Left renal cortex interstitium (tissue), 4 donors: ENCODE measurements around the gene IL10RB. TPM values are rescaled to one million over a fixed set of nuclear protein-coding genes. Genes with fewer than 3 reads are reported as not detected.

ENCODE experiments used
- DNase-seq, 4 donors: peaks; one replicate each; pipeline ENCODE4 v3.0.0-alpha.2; 2013; ENCODE audit warnings: low read depth in 4 of 4, low spot score in 2 of 4, missing footprints in 1 of 4
- polyA plus RNA-seq, 4 donors: library from polyadenylated mRNA; unstranded; fragments of 120-200 nt; gene quantifications; one replicate each; pipeline ENCODE4 v1.2.1, GENCODE V29; 2013; ENCODE audit not compliant: insufficient read length in 4 of 4

IL10RB gene
- polyA plus RNA-seq, 4 donors, result 28.4 to 35.3 (median 30.9) TPM

DNA sequence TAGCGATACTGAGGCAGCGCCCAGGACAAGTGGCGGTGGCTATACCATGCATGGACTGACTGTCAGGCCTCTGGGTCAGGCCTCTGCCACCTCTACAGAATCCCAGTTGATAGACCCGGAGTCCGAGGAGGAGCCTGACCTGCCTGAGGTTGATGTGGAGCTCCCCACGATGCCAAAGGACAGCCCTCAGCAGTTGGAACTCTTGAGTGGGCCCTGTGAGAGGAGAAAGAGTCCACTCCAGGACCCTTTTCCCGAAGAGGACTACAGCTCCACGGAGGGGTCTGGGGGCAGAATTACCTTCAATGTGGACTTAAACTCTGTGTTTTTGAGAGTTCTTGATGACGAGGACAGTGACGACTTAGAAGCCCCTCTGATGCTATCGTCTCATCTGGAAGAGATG, 3.2 kb upstream of the IL10RB start:
- no peak for DNase-seq

DNA sequence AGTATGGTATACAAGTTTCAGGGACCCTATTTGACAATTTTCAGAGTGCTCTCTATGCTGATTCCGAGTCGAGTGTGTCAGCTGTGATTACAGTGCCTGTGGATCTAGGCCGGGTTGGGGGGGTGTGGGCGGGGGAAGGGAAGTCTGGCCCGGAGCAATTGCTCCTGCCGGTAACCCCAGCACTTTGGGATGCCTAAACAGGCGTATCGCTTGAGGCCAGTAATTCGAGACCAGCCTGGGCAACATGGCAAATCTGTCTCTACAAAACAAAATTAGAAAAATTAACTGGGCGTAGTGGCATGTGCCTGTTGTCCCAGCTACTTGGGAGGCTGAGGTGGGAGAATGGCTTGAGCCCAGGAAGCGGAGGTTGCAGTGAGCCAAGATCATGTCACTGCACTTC, 1.6 kb upstream of the IL10RB start:
- no peak for DNase-seq

DNA sequence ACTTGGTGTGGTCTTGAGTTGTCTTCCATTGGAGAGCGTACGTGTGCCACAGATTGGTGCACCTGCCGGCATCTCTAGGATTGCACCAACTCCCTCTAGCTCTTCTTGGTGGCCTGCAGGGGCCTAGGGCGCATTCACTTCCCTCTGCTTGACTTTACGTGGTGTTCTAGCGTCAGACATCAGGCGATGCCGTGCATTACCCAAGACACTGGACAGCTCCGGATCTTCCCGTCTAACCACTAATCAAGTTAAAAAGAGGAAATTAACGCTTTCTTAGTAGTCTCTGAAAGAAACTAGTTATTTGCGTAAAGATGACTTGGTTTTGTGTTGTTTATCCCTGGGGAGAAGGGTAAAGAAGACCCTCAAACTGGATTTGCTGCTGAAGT, 510 bp upstream of the IL10RB start:
- no peak for DNase-seq

DNA sequence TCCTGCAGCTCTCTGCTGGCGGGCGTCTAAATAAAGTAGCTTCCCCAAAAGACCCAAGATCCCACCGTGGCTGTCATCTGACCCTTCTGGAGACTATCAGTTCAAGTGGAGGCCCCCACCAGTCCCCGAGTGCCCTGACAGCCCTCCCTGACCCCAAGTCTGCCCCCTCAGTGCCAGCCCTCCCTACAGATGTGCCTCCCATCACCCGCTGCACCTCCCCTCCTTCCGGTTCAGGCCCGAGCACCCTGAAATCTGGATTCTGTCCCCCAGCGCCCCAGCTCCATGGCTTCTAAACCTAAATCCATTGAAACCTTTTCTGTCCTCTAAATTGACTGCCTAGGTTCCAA, 595 bp downstream of the IL10RB start:
- no peak for DNase-seq

DNA sequence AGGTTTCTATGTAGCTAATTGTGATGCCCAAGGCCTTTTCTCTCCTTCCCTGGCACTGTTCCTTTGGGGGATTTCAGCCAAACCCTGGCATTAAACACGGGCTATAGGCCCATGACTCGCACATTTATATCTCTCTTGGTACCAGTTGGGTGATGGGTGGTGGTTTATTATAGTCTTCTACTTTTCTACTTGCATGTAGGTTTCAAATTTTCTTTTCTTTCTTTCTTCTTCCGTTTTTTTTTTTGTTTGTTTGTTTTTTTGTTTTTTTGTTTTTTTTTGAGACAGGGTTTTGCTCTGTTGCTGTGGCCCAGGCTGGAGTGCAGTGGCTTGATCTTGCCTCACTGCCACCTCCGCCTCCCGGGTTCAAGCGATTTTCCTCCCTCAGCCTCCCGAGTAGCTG, 1.1 kb downstream of the IL10RB start:
- no peak for DNase-seq

DNA sequence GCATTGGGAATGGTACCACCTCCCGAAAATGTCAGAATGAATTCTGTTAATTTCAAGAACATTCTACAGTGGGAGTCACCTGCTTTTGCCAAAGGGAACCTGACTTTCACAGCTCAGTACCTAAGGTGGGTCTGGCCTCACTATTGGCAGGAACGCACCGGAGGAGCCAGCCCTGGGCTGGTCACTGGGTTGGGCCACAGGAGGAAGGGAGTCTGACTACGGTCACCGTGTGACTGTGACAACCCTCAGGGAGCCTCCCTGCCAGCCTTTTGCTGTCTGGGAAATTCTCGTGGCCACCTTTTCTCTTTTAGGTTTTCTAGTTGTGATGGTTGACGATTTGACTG, 2.2 kb downstream of the IL10RB start:
- DNase-seq, result no peak

DNA sequence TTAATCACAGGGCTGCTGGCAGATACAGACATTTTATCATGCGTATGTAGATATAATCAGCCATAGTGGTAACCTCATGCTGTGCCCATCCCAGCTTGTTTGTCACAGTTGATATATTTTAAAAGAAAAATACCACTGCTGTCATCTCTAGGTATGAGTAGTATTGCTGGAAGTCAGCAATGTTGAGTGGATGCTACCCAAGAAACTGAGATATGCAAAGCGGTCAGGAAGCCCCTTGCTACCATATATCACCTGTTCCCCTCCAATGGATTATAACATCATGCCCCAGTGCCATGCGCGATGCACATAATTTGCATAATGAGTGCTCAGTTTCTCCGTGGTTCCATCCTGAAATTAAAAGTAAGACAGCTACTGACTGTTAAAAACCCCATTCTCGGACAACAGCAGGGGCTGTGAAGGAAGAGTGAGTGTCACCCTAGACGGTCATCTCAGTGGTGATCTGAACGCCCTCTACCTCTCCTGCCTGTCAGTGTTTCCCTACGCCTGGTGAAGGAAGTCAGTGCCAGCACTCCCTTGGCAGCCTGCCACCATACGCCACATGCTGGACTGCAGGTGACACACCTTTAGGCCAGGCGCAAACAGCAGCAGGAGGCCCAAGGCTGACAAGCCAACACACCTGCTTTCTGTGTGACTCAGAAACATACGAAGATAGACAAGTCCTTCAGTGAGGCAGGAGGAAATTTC, 2.7 kb downstream of the IL10RB start:
- DNase-seq, result no peak

DNA sequence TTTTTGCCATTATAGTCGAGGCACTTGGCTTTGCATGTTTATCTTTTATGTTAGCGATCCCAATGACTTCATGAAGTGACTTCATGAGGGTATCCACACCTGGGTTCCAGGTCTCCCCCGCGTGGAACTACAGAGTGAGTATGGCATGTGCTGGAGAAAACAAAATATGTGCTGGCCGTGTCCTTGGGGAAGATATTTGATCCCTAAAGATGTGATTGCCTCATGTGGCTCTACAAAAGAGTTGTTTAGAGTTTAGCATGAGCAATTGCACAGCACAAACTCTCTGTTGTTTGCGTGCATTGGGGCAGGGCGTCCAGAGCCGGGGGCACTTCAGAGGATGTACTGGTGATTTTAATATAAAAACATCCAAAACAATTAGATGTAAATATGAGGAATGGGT, 4.8 kb downstream of the IL10RB start:
- no peak for DNase-seq

DNA sequence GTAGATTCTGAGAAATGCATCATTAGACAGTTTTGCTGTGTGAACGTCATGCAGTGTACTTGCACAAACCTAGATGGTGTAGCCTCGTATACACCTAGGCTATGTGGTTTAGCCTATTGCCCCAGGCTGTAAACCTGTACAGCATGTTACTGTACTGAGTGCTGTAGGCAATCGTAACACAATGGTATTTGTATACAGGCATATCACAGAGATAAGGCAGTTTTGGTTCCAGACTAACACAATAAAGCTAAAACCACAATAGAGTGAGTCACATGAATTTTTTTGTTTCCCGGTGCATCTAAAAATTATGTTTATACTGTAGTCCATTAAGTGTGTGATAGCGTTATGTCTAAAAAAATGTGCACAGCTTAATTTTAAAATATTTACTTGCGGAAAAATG, 6.9 kb downstream of the IL10RB start:
- DNase-seq, result no peak

DNA sequence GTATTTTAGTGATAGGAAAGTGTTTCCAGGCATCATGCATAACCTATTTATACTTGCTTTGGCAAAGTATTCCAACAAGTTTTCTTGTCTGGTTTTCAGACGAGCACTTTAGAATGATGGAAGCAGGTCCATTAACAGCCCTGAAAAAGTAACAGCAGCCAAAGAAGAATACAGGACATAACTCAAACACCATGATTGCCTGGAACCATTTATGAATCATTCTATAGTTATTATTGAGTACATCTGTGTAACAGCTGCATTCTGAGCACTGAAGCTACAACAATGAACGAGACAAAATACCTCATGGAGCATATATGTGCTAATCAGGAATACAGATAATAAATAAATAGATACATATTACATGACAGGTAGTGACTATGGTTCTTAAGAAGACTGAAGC, 12.6 kb downstream of the IL10RB start:
- no peak for DNase-seq

DNA sequence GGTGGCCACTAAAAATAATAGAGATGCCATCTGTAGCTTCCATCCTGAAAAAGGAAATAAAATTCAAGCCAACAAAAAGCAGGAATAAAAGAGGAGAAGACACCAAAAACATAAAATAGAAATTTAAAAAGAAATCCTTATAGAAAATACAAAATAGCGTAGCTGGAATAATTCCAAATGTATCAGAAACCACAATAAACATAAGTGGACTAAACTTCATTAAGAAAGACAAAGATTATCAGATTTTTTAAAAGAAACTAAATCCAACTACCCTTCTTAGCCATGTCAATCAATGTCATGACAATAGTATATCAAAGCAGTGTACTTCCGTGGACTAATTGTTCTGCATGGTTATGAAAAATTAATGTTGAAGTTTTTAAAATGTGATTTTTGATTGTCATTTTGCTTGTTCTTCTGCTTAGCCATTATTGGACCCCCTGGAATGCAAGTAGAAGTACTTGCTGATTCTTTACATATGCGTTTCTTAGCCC, 13.2 kb downstream of the IL10RB start:
- DNase-seq, result no peak

DNA sequence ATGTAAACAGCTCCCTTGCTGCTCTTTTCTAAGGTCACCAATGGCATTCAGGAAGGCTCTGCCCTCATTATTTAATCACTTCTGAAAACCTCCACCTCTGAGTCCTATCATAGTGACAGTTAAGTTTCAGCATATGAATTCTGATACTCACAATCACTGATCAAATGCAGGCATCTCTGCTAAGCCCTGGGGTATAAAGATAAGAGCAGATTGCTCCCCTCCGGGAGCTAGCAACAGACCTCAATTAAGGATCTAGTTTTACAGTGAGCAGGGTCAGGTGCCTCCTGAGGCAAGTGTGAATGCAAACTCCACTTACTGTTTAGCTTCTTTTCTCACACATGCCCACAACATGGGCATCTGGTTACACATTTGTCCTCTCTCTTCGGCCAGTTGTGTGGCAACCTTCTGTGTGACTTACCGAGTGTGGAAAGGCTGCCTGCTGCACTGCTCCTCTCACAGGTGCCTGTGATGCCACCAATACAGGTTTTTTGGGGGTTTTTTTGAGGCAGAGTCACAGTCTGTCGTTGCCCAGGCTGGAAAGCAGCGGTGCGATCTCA, 15.0 kb downstream of the IL10RB start:
- no peak for DNase-seq

DNA sequence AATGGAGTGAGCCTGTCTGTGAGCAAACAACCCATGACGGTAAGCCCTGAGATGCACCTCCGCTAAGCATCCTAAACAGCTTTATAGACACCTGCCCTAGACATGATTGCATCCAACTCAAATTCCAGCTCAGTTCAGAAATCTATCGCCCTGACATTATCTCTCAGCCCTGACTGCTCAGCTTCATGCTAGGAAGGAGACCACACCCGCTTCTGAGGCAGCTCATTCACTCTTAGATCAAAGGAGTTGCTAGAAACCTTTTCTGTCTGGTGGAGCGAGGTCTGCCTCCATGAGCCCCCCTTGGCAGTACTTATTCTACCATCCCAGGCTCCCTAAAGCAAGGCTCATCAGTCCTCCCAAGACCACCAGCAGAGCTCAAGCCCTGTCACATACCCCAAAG, 17.0 kb downstream of the IL10RB start:
- no peak for DNase-seq

DNA sequence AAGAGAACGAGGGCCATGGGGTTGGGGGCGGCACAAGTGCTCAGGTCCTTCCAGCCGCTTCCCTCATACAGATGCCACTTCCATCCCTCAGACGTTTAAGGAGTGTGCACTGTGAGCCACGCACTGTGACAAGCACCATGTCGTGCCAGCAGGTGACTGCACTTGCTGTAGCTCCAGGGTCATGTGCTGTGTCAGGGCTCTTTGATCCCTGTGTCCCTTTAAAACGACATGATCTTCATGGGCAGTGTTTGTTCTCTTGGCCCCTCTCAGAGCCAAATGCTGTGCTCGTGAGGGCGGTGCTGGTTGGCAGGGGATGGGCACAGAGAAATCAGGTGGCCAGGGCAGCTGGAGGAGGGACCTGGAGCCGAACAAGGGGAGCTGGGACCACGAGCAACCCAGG, 19.9 kb downstream of the IL10RB start:
- DNase-seq, result no peak

DNA sequence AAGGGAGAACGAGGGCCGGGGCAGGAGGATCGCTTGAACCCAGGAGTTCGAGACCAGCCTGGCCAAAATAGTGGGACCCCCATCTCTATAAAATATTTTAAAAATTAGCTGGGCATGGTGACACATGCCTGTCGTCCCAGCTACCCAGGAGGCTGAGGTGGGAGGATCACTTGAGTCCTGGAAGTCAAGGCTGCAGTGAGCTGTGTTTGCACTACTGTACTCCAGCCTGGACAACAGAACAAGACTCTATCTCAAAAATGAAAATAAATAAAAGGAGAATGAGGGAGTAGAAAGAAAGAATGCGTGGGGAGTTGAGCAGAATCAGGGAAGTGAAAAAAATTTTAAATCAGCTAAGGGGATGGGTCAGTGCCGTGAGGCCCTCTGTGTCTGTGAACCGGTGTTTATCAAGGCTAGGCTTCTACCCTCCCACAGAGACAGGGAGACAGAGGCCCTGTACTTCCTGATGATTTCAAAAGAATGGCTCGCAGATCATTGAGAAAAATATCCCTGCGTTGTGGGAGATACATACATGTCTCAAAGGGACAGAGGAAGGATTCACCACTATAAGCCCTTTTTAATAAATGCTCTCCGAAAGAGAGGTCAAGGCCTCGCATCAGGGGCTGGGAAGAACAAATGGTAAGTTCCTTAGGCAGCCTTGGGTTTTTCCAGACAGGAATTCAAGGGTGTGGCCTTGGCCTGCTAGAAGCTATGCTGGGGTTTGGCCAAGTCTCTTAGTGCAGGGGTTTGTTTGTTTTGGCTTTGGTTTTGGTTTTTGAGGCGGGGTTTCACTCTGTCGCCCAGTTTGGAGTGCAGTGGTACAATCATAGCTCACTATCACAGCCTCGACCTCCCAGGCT, 20.7 kb downstream of the IL10RB start:
- no peak for DNase-seq

DNA sequence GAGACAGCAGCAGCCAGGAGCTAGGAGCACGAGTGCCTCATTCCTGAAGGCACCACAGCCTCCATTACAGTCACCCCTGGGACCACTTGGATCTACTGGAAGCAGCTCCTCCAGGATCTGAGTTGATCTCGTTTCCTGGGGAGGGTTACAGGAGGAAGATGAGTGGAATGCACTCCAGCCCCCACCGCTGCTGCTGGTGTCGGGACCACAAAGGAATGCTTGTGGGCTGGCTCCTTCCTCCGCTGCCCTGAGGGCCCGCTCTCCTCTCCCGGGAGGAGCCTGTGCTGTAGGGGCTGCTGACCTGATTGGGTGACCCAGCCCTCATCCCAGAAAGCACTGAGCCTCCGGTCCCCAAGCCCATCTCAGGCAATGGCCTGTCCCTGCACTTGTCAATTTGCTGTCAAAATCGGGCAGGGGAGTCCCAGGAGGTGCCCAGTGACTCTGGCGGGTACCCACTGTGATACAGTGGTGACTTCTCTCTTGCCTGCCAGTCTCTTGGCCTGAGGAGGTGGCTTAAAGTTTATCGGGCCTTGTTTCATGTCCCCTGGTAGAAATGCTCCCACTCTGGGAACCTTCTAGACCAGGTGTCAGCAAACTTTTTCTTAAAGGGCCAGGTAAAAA, 23.1 kb downstream of the IL10RB start:
- no peak for DNase-seq

DNA sequence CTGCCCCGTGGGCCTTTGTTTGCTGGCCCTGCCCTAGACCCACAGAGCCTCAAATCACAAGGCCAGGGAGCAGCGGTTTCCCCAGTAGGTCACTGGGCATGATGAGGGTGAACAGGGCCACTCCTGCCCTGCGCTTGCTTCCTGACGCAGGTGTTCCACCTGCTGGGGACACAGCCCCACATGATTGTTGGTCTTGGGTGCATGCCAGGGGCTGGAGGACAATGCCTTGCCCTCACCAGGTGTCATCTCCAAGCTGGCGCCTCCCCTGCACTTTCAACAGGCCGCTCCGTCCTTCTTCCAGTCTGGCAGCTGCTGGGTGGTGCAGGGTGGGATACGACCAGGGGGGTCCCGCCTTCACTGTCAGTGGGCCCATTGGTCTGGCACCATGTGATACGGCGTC, 24.3 kb downstream of the IL10RB start:
- DNase-seq, result no peak

DNA sequence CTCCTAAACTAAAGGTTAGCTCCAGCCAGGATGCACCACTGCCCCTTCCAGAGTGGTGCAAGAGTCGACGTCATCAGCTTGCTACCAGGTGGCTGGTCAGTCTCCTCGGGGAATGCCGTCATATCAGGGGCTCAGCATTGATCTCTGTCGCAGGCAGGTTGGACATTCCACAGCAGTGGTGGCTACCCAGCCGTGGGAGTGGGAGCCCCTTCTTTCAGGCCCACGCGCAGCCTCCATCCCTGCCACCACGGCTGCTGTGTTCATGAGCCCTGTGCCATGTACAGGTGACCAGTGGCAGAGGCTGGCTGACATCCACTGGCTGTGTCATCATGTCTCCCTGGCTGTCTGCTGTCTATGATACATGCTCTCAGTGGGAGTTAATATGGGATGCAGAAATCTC, 25.5 kb downstream of the IL10RB start:
- DNase-seq, result no peak

DNA sequence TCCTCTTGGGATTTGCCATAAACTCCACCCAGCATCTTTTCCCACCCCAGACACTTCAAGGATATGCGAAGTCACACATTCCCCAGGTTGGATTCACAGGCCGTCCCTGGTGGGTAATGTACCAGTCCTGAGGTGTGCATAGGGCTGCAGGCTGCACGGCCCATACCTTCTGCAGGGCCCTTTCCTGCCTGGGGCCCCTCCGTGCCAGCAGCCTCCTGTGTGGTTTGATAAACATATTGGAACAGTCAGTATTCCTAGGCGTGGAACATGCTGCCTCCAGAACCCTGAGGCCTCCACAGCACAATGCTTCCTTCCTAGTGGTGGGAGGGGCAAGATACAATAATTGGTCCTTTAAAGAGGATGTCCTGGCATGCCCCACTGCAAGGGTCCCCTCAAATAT, 26.6 kb downstream of the IL10RB start:
- DNase-seq, result no peak

DNA sequence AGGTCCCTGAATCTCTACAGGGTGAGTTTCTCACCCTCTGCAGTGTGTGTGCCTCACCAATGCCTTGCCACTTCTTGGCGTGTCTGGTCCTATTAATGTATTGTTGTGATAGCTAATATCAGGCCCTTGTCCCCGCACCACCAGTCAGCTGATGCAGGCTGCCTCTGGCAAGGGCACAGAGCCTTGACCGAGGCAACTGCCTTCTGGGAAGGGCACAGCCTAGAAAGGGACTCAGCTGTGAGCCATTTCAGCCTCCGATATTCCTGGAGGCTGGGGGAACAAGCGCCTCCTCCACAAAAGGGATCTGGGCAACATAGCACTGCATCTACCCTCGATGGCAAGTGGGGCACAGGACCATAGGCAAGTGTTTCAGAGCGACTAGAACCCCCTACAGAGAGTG, 27.0 kb downstream of the IL10RB start:
- DNase-seq, result no peak

DNA sequence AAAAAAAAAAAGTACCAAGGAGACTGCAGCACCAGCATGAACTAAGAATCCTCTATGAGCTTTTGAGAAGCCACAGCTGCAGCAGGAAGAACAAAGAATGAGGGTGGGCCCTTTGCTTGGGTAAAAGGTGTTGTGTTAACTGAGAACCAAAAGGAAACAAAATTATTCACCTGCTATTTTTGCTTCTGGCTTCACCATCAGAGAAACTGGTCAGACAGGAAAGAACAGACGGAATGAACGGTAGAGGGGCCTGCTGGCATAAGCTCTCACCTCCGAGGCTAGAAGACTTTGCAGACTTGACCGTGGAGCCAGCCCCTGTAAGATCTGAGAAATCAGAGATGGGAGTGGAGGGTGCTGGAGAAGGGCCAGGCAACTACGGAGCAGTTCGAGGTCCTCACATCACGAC, 27.6 kb downstream of the IL10RB start:
- no peak for DNase-seq

DNA sequence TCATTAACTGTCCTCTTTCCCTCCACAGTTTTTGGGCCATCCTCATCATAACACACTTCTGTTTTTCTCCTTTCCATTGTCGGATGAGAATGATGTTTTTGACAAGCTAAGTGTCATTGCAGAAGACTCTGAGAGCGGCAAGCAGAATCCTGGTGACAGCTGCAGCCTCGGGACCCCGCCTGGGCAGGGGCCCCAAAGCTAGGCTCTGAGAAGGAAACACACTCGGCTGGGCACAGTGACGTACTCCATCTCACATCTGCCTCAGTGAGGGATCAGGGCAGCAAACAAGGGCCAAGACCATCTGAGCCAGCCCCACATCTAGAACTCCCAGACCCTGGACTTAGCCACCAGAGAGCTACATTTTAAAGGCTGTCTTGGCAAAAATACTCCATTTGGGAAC, 30.0 kb downstream of the IL10RB start:
- DNase-seq, result no peak
